GM12865 (cell line): ENCODE measurements around the gene WDR27.

Experiments
- DNase-seq: peaks from one replicate; pipeline ENCODE4 v3.0.0; 2010; ENCODE audit warnings: low read depth
- H3K4me3 ChIP-seq: 2 replicates; pipeline ENCODE4 v1.5.1; 2011; ENCODE audit warnings: mild to moderate bottlenecking, low read depth, low read length, control low read depth
- CTCF ChIP-seq: IDR thresholded peaks from 2 replicates; pipeline ENCODE4 v1.5.1; 2011; ENCODE audit warnings: low read length, control low read depth, low read depth, inconsistent platforms; ENCODE audit not compliant: insufficient read depth; ENCODE audit errors: missing control alignments

The WDR27 gene

GRCh38 chr6:169427856-169428255 is 274.0 kb downstream of the WDR27 start:
- no peak overlapping the region for H3K4me3 ChIP-seq
- no peak for DNase-seq

GRCh38 chr6:169426611-169427010 is 275.2 kb downstream of the WDR27 start:
- TF ChIP-seq CTCF, result no peak
- DNase-seq, result no peak
- no peak overlapping the region for H3K4me3 ChIP-seq

More at GRCh38 chr6:169427856-169428255, 274.0 kb downstream of the WDR27 start:
- no peak for TF ChIP-seq CTCF

- DNase-seq, result no peak
- H3K4me3 ChIP-seq, result no peak overlapping the region
- no peak for TF ChIP-seq CTCF
Measured at GRCh38 chr6:169425628-169426370, 276.0 kb downstream of the WDR27 start.

- TF ChIP-seq CTCF, result no peak
- no peak overlapping the region for H3K4me3 ChIP-seq
- DNase-seq, result no peak
Measured at GRCh38 chr6:169424821-169425240, 277.0 kb downstream of the WDR27 start.

- no peak for TF ChIP-seq CTCF
- H3K4me3 ChIP-seq, result no peak overlapping the region
- no peak for DNase-seq
Measured at GRCh38 chr6:169424149-169424804, 277.6 kb downstream of the WDR27 start.

- no peak overlapping the region for H3K4me3 ChIP-seq
- DNase-seq, result no peak
- TF ChIP-seq CTCF, result no peak
Measured at GRCh38 chr6:169421586-169422264, 280.1 kb downstream of the WDR27 start.
